Measurements from ENCODE around the gene CYS1. TPM values are rescaled to one million over a fixed set of nuclear protein-coding genes. Genes with fewer than 3 reads are reported as not detected.

The CYS1 gene
- total RNA-seq, 2 donors from 2014 or later, result 0.29 to 0.44 TPM

GRCh38 chr2:10048501-10049171, 31.6 kb downstream of the CYS1 start:
- 78 to 91% methylated on average over 3 to 9 of the region's 10 CpGs for WGBS, 2 experiments (ENCODE audit: insufficient coverage in 1 of 2, insufficient read length in 1 of 2)
- Histone ChIP-seq H3K27ac (ENCODE audit: low read depth, low read length) (no peak overlapping the region), H3K4me1 (ENCODE audit: control insufficient read depth, insufficient read depth, low read length) (no peaks in the 10 kb centered on the region), H3K27me3 (ENCODE audit: control insufficient read depth, insufficient read depth, low read length, poor library complexity, severe bottlenecking) (no peaks in the 10 kb centered on the region), H3K9ac (ENCODE audit: extremely low read depth, low read length, poor library complexity, severe bottlenecking) (no peak overlapping the region), H3K4me3 (ENCODE audit: low read length) (no peak overlapping the region), H3K36me3 (ENCODE audit: control insufficient read depth, insufficient read depth, low read length) (peaks cover 32% of the 10 kb centered on the region), H3K9me3 (ENCODE audit: control insufficient read depth, low read length) (no peaks in the 10 kb centered on the region)
- Mint-ChIP-seq H3K36me3 (ENCODE audit: low read depth) (peaks cover 31% of the 10 kb centered on the region), H3K27ac (no peak overlapping the region), H3K4me3 (no peak overlapping the region), H3K27me3 (ENCODE audit: insufficient read depth) (peaks cover 3% of the 10 kb centered on the region), H3K4me1 (no peaks in the 10 kb centered on the region), H3K9me3 (no peaks in the 10 kb centered on the region)
- DNase-seq, result peak; percentile 63
- peak; percentile 86 for TF ChIP-seq CTCF (conservative IDR thresholded peaks at IDR 0.05)

- Mint-ChIP-seq H3K9me3 (no peaks in the 10 kb centered on the region), H3K4me1 (no peaks in the 10 kb centered on the region), H3K27ac (no peak overlapping the region), H3K36me3 (ENCODE audit: low read depth) (peaks cover 26% of the 10 kb centered on the region), H3K27me3 (ENCODE audit: insufficient read depth) (peaks cover 3% of the 10 kb centered on the region), H3K4me3 (no peak overlapping the region)
- Histone ChIP-seq H3K36me3 (ENCODE audit: control insufficient read depth, insufficient read depth, low read length) (peaks cover 25% of the 10 kb centered on the region), H3K27ac (ENCODE audit: low read depth, low read length) (no peak overlapping the region), H3K27me3 (ENCODE audit: control insufficient read depth, insufficient read depth, low read length, poor library complexity, severe bottlenecking) (no peaks in the 10 kb centered on the region), H3K4me3 (ENCODE audit: low read length) (no peak overlapping the region), H3K4me1 (ENCODE audit: control insufficient read depth, insufficient read depth, low read length) (no peaks in the 10 kb centered on the region), H3K9ac (ENCODE audit: extremely low read depth, low read length, poor library complexity, severe bottlenecking) (no peak overlapping the region), H3K9me3 (ENCODE audit: control insufficient read depth, low read length) (no peaks in the 10 kb centered on the region)
- peak; percentile 41 for DNase-seq
- 92 to 98% methylated on average over 12 to 15 of the region's 15 CpGs for WGBS, 2 experiments (ENCODE audit: insufficient coverage in 1 of 2, insufficient read length in 1 of 2)
- TF ChIP-seq CTCF (conservative IDR thresholded peaks at IDR 0.05), result no peak
Measured at GRCh38 chr2:10047616-10048500, 32.4 kb downstream of the CYS1 start.

- Histone ChIP-seq H3K27me3 (ENCODE audit: control insufficient read depth, insufficient read depth, low read length, poor library complexity, severe bottlenecking) (no peaks in the 10 kb centered on the region), H3K9ac (ENCODE audit: extremely low read depth, low read length, poor library complexity, severe bottlenecking) (no peak overlapping the region), H3K9me3 (ENCODE audit: control insufficient read depth, low read length) (no peaks in the 10 kb centered on the region), H3K4me1 (ENCODE audit: control insufficient read depth, insufficient read depth, low read length) (no peaks in the 10 kb centered on the region), H3K27ac (ENCODE audit: low read depth, low read length) (no peak overlapping the region), H3K36me3 (ENCODE audit: control insufficient read depth, insufficient read depth, low read length) (peaks cover 15% of the 10 kb centered on the region), H3K4me3 (ENCODE audit: low read length) (no peak overlapping the region)
- H3K4me1 Mint-ChIP-seq, result no peaks in the 10 kb centered on the region
- DNase-seq, result no peak
- 91 to 98% methylated on average over 6 to 7 of the region's 7 CpGs for WGBS, 2 experiments (ENCODE audit: insufficient coverage in 1 of 2, insufficient read length in 1 of 2)
- H3K27ac Mint-ChIP-seq, result no peak overlapping the region
- peaks cover 19% of the 10 kb centered on the region for H3K36me3 Mint-ChIP-seq (ENCODE audit: low read depth)
- H3K4me3 Mint-ChIP-seq, result no peak overlapping the region
- H3K9me3 Mint-ChIP-seq, result no peaks in the 10 kb centered on the region
- no peak for TF ChIP-seq CTCF (conservative IDR thresholded peaks at IDR 0.05)
- H3K27me3 Mint-ChIP-seq (ENCODE audit: insufficient read depth), result peaks cover 9% of the 10 kb centered on the region
Measured at GRCh38 chr2:10046931-10047330, 33.3 kb downstream of the CYS1 start.

All from endodermal cell (in vitro differentiated cells).